GM18867 (cell line): Measurements from ENCODE around the gene AKR1D1.
"Not testable (repeated sequence)": the region's sequence is repeated elsewhere in the genome, so short reads cannot be mapped to it uniquely, and the experiment has no call there.

ENCODE experiments used
- ATAC-seq: cut with Tn5 transposase; IDR thresholded peaks from one replicate; pipeline ENCODE4 v1.9.1; 2021; ENCODE audit warnings: mild to moderate bottlenecking, moderate library complexity; ENCODE audit not compliant: unreplicated experiment

AKR1D1 gene

GRCh38 chr7:138072726-138073125, 3.5 kb upstream of the AKR1D1 start:
- no peak for ATAC-seq

GRCh38 chr7:138074121-138074520, 2.1 kb upstream of the AKR1D1 start:
- ATAC-seq = no peak

GRCh38 chr7:138074540-138074939, 1.7 kb upstream of the AKR1D1 start:
- no peak for ATAC-seq

- ATAC-seq = no peak
These were observed 909 bp upstream of the AKR1D1 start for GRCh38 chr7:138075350-138075749.

GRCh38 chr7:138075786-138076185, 473 bp upstream of the AKR1D1 start:
- ATAC-seq = not testable (repeated sequence)

GRCh38 chr7:138077809-138078208, 1.6 kb downstream of the AKR1D1 start:
- no peak for ATAC-seq

- ATAC-seq = peak; percentile 57
These were observed 2.9 kb downstream of the AKR1D1 start for GRCh38 chr7:138079137-138079536.

GRCh38 chr7:138081868-138082267, 5.6 kb downstream of the AKR1D1 start:
- no peak for ATAC-seq

GRCh38 chr7:138083859-138084258, 7.6 kb downstream of the AKR1D1 start:
- no peak for ATAC-seq

GRCh38 chr7:138086563-138087270, 10.5 kb downstream of the AKR1D1 start:
- ATAC-seq = no peak

GRCh38 chr7:138089080-138089901, 13.0 kb downstream of the AKR1D1 start:
- no peak for ATAC-seq

- peak; percentile 85 for ATAC-seq
These were observed 14.8 kb downstream of the AKR1D1 start for GRCh38 chr7:138091032-138091431.

- not testable (repeated sequence) for ATAC-seq
These were observed 15.6 kb downstream of the AKR1D1 start for GRCh38 chr7:138091840-138092239.

GRCh38 chr7:138092486-138093028, 16.3 kb downstream of the AKR1D1 start:
- ATAC-seq = no peak

- ATAC-seq = no peak
These were observed 20.0 kb downstream of the AKR1D1 start for GRCh38 chr7:138095972-138096935.

GRCh38 chr7:138097064-138097741, 20.9 kb downstream of the AKR1D1 start:
- ATAC-seq = peak; percentile 86

GRCh38 chr7:138099813-138100212, 23.6 kb downstream of the AKR1D1 start:
- no peak for ATAC-seq

GRCh38 chr7:138105221-138105620, 29.0 kb downstream of the AKR1D1 start:
- no peak for ATAC-seq

GRCh38 chr7:138115047-138115446, 38.8 kb downstream of the AKR1D1 start:
- no peak for ATAC-seq

GRCh38 chr7:138116141-138116540, 39.9 kb downstream of the AKR1D1 start:
- ATAC-seq = no peak
